ENCODE data around the gene FAM83B.
"Not testable (repeated sequence)": the region's sequence is repeated elsewhere in the genome, so short reads cannot be mapped to it uniquely, and the experiment has no call there.

The FAM83B gene, protein sequence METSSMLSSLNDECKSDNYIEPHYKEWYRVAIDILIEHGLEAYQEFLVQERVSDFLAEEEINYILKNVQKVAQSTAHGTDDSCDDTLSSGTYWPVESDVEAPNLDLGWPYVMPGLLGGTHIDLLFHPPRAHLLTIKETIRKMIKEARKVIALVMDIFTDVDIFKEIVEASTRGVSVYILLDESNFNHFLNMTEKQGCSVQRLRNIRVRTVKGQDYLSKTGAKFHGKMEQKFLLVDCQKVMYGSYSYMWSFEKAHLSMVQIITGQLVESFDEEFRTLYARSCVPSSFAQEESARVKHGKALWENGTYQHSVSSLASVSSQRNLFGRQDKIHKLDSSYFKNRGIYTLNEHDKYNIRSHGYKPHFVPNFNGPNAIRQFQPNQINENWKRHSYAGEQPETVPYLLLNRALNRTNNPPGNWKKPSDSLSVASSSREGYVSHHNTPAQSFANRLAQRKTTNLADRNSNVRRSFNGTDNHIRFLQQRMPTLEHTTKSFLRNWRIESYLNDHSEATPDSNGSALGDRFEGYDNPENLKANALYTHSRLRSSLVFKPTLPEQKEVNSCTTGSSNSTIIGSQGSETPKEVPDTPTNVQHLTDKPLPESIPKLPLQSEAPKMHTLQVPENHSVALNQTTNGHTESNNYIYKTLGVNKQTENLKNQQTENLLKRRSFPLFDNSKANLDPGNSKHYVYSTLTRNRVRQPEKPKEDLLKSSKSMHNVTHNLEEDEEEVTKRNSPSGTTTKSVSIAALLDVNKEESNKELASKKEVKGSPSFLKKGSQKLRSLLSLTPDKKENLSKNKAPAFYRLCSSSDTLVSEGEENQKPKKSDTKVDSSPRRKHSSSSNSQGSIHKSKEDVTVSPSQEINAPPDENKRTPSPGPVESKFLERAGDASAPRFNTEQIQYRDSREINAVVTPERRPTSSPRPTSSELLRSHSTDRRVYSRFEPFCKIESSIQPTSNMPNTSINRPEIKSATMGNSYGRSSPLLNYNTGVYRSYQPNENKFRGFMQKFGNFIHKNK

DNA sequence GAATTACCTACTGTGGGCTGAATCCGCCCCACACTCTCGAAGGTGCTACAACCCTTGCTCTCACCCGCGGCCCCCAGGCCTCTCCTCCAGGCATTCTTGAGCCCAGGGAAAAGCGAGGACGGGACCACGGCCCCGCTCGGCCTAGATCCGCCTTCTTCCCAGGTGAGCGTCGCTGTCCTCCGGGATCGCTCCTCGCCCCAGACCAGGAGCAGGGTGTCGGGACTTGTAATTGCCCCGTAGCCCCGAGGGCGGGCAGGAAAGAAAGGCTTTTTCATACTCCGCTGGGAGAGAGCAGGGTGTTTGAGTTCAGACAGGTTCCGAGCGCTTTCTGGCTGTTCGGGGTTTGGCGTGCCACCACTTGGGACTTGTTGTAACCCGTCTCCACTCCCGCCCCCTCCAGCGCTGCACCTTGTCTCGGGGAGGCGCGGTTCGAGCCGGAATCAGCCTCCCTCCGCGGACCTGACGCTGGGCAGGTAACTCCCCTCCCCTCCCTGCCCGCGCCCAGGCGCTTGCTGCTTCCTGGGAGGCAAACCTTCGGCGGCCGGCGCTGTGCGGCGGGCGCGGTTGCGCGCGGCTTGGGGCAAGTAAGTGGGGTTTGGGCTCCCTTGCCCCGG lies at the start of gene FAM83B:
TSS of gene FAM83B (plus strand) at position 529 of the 614 bp plus-strand sequence. CDS start 23,476 bp downstream, outside the sequence.
- no peak for DNase-seq

DNA sequence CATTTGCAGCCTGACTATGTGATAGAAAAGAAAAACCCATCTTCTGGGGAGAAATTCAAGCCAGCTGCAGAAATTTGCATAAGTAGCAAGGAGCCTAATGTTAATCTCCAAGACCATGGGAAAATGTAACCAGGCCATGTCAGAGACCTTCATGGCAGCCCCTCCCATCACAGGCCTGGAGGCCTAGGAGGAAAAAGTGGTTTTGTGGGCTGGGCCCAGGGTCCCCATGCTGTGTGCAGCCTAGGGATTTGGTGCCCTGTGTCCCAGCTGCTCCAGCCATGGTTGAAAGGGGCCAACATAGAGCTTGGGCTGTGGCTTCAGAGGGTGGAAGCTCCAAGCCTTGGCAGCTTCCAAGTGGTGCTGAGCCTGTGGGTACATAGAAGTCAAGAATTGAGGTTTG lies 49.7 kb upstream of the FAM83B start:
- not testable (repeated sequence) for DNase-seq

DNA sequence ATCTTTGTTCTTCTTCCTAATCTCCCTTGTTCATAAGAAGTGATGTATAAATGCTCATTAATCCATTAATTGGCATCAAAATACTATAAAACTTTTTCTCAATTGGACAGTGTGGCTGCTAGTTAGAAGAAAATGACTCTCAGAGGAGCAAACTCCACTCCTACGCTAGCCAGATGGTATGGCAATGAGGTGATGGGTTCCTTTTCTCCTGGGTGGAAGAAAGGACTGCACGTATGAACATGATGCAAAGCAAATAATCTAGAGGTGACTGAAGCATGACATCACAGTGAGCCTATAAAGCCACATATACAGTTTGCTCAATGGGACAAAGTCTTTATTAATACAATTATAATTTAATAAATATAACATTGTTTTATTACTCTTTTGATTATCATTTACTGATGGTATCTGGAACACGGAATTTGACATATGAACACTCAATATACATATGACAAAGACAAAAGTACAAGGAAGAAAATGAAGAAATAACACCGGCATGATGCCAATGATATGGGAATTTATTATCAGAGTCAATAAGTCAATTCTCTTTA lies 46.4 kb upstream of the FAM83B start:
- DNase-seq = no peak

DNA sequence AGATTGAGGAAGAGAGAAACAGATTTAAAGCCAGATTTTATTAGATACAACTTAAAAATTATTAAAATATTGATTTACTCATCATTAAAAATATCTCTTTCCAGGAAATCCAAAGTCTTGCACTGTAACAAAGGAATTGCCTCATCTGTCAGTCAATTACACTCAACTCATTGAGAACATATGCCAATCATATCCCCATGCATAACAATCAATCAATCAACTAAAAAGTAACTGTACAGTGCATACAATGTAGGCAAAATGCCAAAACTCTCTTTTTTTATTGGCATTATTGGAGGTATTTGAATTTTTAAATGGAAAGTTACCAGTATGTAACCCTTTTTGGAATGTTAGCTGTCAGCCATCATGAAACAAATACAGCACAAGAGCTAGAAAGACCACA lies 45.3 kb upstream of the FAM83B start:
- DNase-seq = no peak

DNA sequence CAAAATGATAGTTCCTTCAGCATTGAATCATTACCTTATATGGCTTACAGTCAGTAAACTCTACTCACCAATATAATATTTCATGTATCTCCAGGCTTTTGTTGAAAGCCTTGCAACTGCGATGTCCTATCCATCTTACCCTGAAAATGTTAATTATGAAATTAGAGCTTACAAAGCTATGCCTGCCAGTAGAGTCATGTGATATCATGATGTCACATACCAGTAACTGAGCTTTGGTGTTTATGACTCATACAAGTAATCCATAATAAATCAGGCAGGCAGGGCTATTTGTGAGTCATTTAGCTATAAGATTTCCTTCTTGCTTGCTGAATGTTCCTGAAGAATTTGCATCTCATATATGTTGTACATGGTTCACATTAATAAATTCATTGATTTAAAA lies 44.9 kb upstream of the FAM83B start:
- no peak for DNase-seq

DNA sequence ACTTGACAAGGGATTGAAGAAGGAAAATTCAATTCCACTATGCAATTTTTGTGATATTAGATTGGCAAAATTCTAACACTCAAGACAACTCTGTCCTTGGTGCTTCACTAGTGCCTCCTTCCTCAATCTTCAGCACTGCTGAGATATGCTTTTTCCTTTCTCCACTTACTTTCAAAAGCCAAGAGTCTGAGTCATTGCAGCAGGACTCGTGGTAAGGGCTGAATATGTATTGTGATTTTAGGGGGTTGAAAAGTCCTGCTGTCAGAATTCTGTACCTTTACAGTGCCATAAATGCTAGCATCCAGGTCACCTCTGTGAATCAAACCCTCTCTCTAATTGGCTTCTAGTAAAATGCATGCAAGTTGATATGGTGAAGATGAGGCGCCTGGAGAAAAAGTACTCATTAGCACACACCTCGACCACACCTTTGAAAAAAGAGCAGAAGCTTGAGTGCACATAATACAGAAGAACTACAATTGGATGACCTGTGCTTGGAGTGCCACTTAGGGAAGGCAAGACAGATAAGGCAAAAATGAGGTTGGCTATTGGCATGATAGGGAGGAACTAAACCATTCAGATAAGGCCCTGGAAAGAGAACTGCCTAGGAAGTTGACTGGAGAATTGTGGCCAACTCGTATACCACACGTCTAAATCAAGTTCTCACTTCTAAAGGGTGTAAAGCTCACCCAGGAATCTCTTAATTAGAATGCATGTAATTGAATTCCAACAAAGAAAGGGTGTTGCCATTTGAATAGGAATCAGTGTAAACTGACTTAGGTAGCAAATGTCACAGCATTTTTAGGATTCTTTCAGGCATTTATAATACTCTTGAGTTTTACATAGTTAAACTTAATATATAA lies 43.6 kb upstream of the FAM83B start:
- no peak for DNase-seq

DNA sequence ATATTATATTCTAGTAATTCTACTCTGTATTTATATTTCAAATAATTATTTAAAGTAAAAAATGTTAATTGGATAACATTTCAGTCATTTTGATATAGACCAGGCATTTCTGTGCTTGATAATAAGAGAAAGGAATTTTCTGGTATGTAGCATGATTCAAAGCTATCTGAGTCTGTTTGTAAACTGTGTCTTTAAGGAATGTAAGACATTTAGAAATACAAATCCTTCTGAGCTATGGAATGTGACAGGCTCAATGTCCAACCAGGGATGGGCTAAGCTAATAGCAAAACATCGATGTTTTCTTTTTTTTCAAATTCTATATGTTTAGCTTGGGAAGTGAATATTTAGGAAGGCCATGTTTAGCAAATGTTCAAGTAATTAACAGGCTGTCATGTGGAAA lies 41.5 kb upstream of the FAM83B start:
- DNase-seq = no peak

DNA sequence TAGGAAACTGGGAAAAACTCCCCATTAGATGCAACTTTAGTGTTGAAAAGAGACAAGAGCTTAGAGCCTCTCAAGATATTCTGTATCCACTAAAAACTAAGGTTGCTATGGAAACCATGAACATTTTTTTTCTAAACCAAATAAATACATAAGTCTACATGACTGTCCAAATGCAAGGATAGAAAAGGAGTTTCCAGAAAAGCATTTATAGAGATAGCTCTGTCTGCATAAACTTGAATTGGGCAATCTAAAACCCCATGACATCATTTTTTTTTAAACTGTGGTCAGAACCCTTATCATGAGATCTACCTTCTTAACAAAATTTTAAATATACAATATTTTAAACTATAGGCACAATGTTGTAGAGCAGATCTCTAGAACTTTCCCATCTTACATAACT lies 36.4 kb upstream of the FAM83B start:
- DNase-seq = no peak

DNA sequence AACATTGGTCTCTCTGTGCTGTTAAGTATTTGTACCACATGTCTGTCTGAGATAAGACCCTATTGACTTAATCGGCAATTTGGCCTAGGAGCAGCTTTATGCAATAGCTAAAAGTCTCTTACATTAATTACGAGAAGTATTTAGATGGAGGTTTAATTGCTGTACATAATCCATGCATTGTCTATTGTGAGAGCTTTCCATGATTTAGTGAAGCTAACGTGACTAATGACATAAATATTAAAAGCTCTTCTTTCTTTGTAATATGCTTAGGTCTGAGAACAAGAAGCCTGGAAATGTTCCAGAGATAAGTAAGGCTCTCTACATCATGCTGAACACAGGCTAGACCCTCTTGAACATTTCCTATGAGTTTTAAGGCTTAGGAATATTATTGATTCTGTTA lies 32.7 kb upstream of the FAM83B start:
- DNase-seq = no peak

DNA sequence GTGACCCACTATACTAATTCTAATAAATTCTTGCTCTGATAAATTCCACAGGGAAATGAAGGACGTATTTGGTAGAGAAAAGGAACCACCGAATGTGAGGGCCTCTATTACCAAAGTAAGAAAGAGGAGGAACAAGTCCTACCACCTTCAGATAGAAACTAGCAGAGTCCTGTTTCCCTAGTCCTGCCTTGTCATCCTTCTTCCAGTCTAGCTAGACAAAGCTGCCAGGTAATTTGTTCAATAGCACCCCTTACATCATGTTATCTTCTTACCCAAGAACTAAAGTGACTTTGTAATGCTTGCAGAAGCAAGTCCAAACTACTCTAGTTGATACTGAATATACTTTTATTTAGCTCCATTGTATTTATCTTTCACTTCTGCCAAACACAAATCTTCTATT lies 29.3 kb upstream of the FAM83B start:
- no peak for DNase-seq

DNA sequence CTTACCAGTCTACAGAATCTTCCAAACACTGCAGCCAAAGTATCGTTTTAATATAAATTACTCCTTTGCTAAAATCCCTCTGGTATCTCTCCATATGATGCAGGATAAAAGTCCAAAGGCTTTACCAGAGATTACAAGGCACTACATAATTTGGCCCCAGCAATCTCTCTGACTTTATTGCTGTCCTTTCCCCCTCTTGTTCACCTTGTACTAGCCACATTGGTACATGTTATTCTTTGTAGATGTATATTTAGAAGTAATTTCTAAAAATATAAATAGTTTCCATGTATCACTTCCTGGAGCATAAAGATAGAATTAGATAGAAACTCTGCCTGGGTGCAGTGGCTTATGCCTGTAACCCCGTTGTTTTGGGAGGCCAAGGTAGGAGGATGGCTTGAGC lies 28.7 kb upstream of the FAM83B start:
- DNase-seq = no peak

DNA sequence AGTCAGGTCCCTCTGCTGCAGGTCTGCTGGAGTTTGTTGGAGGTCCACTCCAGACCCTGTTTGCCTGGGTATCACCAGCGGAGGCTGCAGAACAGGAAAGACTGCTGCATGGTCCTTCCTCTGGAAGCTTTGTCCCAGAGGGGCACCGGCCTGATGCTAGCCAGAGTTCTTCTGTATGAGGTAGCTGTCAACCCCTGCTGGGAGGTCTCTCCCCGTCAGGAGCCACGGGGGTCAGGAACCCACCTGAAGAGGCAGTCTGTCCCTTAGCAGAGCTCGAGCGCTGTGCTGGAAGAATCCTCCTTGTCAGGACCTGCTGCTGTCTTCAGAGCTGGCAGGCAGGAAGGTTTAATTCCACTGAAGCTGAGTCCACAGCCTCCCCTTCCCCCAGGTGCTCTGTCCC lies 22.3 kb upstream of the FAM83B start:
- not testable (repeated sequence) for DNase-seq

DNA sequence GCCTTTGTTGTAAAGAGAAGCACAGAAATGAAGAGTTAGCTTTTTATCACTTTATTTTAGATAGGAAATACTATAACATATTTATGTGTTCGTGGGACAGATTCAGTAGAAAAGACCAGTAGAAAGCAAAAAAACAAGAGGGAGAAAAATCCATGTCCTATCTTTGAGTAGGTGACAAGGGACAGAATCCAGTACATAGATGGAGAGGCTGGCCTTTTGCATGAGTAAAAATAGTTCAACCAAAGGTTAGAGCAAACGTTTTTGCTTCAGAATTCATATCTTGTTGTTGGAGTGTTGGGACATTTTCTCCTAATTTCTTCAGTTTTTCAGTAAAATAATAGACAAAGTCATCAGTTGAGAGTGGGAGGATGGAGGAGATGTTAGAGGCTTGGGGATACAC lies 19.6 kb upstream of the FAM83B start:
- DNase-seq = no peak

DNA sequence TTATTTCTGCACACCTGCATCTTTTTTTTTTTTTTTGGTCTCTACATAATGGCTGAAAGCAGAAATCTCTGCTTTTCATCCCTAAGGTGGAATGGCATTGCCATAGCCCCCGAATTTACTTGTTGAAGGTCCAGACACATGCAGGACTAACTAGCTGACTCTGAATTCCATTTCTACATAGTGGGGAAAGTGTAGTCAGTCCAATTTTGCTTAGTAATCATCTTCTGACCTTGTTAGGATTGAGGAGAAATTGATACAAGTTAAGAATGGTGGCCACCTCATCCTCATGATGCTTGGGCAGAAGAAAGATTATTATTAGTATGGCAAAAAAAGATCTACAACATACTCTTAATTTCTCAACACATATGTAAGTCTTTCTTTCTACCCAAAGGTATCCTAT lies 16.4 kb upstream of the FAM83B start:
- no peak for DNase-seq

DNA sequence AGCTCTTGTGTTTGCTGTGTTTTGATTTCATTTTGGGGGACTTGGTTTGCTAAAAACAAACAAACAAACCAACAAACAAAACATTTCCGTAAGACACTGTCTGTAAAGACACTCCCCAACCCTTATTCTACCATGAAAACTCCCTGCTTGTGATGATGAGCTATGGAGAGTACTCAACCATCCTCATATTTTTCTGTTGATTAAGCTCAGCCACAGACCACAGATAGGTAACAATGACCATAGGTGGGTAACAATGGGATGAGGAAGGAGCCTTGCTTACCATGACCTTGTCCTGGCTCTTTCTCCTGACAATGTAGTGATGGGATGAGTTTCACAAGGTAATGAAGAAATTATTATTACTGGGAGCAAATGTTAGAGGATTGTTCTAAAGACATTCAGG lies 11.4 kb upstream of the FAM83B start:
- no peak for DNase-seq

DNA sequence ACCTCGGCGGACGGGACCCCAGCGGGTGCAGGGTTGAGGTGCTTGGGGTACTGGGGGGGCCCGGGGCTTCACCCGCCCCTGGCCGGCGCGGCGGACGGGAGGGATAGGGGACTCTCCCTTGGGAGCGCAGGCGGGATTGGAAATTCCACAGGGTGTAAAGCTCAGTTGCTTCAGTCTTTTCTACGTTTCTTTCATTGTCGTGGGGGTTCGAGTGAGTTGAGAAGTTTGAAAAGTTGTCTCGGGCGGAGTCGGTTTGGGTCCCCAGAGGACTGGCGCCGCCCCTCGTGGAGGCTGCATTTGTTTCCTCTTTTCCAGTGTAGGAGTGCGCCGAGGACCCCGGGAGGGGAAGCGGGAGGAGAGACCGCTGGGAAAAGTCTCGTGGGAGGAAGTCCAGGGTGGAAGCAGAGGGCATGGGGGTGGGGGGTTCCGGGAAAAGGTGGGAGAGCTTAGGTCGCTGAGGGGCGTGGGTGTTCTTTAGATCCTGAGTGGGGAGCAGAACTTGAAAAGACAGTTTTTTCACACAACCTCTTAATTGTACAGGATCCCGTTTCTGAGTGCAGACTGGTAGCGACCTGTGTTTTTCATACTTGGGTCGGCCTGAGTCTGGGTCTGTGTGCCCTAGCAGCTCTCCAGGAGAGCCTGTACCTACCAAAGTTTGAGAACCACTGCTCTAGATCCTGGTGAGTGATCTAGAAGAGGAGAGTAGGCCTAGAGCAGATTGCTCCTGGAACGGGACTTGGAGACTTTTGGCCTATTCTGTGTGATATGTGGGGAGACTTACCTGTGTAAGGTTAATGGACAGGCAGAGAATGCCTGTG lies 495 bp downstream of the FAM83B start:
- DNase-seq = no peak

DNA sequence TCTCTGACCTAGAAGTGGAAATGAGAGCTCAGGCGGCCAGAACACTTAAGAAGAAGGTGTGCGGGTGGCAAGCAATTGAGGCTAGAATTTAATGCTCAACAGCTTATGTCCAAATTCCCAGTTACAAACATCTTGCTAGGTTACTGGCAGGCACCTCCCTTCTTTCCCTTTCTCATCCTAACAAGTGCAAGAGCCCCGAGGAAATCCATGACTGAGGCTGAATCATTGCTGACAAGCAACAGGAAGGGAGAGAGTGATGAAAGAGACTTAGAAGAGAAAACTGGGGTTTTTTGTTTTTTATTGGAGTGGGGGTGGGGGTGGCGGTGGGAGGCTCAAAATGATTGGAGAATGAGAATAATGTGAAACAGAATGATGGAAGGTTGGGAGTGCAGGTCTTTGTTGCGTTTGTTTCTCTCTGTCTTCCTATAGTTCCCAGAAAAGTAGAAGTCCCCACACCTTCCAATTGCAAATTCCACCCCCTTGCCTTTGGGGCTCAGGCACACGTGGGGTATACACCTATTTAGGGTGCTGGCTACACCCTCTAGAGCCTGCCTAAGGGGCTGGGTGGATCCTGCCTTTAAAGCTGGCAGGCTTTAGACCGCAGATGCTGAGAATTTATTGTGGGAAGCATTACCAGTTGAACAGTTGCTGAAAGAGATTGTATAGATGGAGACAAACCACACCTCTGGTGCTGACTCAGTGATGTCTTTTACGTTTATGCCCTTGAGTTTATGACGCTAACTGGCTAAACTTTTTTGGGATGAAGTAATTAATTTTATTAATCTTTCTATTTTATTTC lies 1.4 kb downstream of the FAM83B start:
- no peak for DNase-seq

DNA sequence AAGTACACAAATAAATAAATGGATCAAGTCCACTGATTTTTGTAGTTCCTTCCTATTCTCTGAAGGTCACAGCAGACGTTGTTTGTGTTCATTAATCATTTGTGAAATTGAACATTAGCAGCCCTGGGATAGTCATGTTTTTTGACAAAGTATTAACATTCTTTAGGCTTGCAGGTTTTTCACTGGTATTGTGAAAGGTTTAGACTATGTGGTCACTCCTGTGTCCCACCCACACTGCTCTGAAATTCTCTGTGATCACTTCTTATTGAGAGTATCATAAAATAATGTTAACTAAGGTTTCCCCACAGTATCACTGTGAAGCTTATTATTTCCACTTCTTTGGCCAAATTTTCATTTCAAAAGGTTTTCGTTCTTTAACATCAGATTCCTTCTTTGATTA lies 3.5 kb downstream of the FAM83B start:
- no peak for DNase-seq

DNA sequence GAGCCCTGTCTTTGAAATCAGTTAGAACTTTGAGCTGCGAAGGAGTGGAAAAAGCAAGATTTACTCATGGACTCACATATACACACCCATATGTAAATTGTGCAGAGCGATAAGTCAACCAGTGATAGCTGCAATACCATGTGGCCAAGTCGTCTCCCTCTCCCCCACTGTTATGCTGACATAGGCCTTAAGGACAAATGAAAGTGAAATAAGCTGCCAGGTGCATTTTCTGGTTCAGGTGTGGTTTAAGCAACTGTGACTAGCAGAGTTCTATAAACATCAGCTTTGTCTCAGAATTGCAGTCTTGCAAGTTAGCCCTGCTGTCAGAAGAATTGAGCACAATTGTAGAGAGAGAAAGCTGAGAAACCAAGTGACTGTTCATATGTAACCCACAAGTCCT lies 9.6 kb downstream of the FAM83B start:
- DNase-seq = no peak

DNA sequence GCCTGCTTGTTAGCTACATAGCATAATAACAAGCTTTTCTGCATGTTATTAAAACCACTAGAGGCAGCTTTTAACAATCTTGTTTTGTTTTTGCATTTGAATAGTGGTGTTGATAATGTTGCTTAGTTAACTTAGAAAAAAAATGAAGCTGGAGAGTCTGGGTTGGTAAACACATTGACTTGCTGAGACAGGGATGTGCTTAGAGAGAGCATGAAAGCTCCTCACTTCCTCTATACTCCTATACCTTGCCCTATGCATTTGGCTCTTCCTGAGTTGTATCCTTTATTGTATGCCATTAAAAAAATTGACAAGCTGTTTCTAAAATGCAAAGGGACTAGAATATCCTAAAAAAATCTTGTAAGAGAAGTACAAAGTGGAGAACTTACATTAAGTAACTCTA lies 13.6 kb downstream of the FAM83B start:
- DNase-seq = no peak

Measured in GOT3 (cell line).